Measurements from ENCODE around the gene SH3BP4.

SH3BP4 gene, protein sequence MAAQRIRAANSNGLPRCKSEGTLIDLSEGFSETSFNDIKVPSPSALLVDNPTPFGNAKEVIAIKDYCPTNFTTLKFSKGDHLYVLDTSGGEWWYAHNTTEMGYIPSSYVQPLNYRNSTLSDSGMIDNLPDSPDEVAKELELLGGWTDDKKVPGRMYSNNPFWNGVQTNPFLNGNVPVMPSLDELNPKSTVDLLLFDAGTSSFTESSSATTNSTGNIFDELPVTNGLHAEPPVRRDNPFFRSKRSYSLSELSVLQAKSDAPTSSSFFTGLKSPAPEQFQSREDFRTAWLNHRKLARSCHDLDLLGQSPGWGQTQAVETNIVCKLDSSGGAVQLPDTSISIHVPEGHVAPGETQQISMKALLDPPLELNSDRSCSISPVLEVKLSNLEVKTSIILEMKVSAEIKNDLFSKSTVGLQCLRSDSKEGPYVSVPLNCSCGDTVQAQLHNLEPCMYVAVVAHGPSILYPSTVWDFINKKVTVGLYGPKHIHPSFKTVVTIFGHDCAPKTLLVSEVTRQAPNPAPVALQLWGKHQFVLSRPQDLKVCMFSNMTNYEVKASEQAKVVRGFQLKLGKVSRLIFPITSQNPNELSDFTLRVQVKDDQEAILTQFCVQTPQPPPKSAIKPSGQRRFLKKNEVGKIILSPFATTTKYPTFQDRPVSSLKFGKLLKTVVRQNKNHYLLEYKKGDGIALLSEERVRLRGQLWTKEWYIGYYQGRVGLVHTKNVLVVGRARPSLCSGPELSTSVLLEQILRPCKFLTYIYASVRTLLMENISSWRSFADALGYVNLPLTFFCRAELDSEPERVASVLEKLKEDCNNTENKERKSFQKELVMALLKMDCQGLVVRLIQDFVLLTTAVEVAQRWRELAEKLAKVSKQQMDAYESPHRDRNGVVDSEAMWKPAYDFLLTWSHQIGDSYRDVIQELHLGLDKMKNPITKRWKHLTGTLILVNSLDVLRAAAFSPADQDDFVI

DNA sequence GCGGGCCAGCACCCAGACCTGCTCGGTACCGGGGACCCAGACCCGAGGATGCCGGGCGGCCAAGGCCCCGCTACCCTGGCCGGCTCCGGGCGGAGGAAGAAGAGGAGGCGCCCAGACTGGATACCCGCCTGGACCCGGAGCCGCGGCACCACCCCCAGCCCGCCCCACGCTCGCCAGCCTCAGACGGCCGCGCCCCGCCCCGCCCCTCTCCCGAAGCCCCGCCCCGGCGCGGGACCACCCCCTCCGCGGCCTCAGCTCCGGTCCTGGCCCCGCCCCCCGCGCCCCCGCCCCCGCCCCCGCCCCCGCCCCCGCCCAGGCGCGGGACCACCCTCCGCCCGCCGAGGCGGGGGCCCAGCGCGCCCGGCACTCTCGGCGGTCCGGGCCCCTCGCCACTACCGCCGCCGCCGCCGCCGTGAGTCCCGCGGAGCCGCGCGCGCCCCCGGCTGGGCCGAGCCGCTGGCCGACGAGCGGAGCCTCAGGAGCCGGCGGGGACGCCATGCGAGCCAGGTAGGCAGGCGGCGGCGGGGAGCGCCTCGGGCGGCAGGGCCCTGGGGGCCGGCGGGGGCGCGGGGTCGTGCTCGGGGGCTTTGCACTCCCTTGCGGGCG is at the start of gene SH3BP4:
TSS of gene SH3BP4 (plus strand) at position 354 of the 606 bp plus-strand sequence. CDS start 82,986 bp downstream, outside the sequence.
- no peak for FAIRE-seq

DNA sequence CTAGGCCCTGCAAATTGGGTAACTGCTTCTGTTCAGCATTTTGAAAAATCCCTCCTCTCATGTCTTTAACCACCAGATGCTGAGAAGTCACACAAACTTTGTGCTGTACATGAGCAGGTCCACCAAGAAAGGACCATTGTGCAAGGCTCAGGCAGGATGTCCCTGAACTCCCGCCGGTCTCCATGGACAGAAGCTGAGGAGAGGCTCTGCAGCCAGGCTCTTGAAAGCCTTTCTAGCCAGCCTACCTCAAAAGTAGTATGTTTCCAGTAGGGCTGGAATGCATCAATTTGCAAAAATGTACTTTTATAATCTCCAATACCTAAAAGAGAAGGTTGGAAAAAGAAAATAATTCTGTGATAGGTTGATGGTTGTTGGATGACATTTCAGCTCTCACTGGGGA is 47.0 kb upstream of the SH3BP4 start:
- no peak for FAIRE-seq

DNA sequence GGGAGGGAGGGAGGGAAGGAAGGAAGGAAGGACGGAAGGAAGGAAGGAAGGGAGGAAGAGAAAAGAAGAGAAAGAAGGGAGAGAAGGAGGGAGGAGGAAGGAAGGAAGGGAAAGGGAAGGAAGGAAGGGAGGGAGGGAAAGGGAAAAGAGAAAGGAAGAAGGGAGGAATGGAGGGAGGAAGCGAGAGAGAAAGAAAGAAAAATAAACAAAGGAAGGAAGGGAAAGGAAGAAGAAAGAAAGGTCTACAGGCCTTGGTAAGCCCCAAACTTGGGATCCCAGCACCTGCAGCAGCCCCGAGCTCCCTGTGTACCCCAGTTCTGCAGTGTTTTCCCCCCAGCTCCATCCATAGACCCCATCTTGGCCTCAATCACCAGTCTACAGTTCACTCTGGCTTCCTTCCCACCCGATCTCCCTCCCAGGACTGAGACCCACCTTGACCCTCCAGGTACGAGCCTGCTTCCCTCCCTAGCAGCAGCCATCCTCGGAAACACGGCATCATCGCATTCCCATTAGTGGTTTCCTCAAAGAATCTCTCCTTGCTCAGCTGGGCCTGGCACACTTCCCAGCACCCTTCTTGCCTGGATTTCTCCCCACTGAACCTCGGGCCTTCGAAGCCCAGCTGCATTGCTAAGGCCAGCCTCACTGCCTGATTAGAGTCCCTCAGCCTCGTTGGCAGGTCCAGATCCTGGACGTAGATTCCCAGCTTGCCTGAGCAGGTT is 46.1 kb upstream of the SH3BP4 start:
- FAIRE-seq, result no peak

DNA sequence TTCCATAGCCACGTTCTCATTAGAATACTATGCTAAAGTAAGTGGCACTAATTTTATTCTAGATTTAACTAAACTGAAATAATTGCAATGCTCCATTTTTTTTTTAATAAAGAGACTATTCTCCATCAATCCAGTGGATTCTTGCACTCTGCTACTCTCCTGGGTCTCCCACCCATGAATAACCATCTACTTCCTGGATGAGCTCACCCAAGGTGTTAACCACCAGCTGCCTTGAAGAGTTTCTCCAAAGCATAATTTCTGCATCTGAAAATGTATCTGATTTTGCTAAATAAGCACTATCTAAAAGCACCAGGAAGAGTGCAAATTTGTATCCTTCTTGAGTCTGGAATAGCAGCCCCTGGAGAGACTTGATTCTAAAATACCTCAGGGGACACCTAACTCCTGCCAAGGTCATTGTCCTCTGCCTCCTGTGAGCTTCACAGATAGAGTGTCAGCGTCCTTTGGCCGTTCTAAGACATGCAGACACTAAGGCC is 41.6 kb upstream of the SH3BP4 start:
- FAIRE-seq, result no peak

GRCh38 chr2:234911271-234911670 is 40.5 kb upstream of the SH3BP4 start:
- no peak for FAIRE-seq

DNA sequence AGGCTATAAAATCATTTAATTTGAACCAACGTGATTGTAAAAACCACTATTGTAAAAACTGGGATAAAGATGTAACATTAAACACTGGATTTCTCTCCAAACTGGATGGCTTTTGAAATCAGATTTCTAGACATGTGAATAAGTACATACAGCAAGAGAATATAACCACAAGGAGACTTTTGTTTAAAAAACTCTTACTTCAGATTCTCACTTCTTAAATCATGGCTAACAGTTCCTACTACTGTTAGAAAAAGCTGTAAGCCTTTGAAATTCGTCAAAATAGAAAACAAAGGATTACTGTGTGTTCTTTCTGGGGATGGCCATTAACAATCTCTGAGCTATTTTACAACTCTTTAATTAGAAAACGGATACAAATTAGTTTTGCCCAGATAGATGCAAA is 39.4 kb upstream of the SH3BP4 start:
- no peak for FAIRE-seq

DNA sequence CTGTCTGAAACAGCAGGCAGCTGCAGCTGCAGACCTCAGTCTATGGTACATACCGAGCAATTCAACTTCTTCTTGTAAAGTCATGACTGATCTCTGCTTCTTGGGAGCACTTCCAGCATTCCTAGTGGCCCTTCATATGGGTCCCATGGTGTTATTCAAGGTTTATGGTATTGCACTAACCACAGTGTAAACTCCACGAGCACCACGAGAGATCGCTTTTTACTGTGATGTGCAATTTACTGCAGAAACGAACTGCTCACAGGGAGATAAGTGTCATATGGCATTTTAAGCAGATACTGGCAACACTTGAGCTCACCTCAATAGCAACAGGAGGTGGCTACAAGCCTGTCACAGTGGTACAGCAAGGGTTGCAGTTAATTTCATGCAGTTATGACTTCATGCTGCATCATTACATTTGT is 38.6 kb upstream of the SH3BP4 start:
- no peak for FAIRE-seq

GRCh38 chr2:234914371-234915154 is 37.3 kb upstream of the SH3BP4 start:
- FAIRE-seq, result no peak

DNA sequence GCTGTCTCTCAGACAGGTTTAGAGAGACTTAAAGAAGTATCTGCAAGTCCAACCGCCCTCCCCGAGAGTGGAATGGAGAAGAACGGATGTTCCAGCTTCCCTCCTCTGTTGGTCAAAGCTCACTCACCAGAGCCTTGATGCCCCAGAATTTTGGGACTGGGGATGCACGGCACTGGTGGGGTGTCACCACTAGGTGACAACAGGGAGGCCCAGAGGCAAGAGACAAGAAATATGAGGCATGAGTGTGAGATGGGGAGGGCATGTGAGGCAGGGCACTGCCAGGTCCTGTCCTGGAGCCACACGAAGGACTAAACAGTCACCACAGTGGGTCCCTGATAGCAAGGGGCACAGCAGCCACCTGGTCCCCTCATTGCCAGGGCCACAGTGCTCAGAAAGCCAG is 35.1 kb upstream of the SH3BP4 start:
- FAIRE-seq, result no peak

- no peak for FAIRE-seq
Observed at GRCh38 chr2:234917211-234917975, 34.4 kb upstream of the SH3BP4 start.

GRCh38 chr2:234919711-234920110 is 32.1 kb upstream of the SH3BP4 start:
- no peak for FAIRE-seq

DNA sequence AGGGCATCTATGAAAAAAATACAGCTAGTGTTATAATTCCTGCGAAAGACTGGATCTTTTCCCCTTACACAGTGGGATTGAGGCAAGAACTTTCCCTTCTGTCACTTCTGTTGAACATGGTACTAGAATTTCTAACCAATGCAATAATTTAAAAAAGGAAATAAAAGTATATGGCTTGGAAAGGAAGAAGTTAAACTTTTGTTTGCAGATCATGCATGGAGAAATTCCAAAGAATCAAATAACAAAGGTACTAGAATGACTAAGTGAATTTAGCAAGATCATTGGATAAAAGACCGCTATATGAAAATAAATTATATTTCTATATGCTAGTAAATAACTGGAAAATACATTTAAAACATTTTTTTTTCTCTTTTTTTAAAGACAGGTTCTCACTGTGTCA is 31.0 kb upstream of the SH3BP4 start:
- no peak for FAIRE-seq

- FAIRE-seq, result no peak
Observed at GRCh38 chr2:234929002-234929401, 22.8 kb upstream of the SH3BP4 start.

GRCh38 chr2:234930397-234930796 is 21.4 kb upstream of the SH3BP4 start:
- FAIRE-seq, result no peak

GRCh38 chr2:234931371-234931770 is 20.4 kb upstream of the SH3BP4 start:
- no peak for FAIRE-seq

DNA sequence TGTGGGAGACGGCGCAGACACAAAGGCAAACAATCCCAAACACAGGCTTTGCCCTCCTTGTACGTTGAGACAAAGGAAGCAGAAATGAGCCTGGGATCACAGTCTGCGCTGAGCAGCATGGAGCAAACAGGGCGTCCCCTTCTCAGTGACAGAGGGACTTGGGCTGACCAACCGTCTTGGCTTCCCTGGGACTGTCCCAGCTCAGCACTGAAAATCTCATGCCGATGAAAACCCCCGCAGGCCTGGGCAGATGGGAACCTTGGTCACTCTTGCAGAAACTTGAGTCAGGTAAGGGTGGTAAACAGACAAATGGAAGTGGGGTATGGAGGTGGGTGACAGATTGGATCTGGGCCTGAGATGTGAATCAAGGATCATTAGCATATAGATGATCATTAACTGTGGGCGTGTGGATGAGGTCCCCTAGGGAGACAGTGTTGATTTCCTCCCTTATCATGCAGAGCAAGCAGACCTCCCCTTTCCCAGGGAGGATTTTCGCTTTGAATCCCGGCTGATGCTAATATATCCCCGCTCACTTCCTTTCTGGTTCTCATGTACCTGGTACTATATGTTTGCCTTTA is 19.1 kb upstream of the SH3BP4 start:
- FAIRE-seq, result no peak

DNA sequence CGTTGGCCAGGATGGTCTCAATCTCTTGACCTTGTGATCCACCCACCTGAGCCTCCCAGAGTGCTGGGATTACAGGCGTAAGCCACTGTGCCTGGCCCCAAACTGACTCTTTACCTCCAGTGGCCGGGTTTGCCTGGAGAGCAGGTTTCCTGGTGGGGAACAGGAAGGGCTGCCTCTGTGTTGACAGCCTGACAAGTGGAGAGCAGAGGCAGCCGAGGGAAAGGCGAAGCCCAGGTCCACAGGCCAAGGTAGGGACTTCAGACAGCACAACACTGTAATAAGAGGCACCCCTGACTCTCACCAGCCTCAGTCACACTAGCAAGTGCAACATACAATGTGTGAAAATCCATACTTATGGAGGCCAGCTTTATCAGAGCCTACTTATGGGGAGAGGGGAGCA is 16.5 kb upstream of the SH3BP4 start:
- no peak for FAIRE-seq

GRCh38 chr2:234939576-234939975 is 12.2 kb upstream of the SH3BP4 start:
- no peak for FAIRE-seq

GRCh38 chr2:234939996-234940395 is 11.8 kb upstream of the SH3BP4 start:
- FAIRE-seq, result no peak

DNA sequence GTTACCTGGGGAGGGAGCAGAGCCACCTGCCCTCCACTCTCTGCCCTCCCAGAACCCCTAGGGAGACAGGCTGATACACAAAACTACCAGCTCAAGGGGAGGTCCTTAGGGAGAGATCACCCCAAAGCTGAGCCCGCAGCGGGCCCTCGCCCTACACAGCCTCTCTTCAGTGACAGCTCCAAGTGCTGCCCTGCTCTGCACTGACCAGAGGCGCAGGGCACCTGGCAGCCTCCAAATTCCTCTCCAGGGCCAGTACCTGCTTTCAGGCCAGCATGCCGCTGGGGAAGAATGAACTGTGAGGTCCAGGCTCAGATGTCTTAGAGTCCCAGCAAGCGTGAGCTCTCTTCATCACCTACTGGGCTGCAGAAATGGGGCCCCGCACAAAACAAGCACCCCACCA is 11.3 kb upstream of the SH3BP4 start:
- FAIRE-seq, result no peak
